Measurements from ENCODE around the gene TRIM59. TPM values are rescaled to one million over a fixed set of nuclear protein-coding genes. Genes with fewer than 3 reads are reported as not detected.

TRIM59 gene
- total and polyA plus RNA-seq, 9 of the 15 experiments (the other 6 are each of a cell fraction or from before 2014, with no cell fraction given), result 16.8 to 101 (median 34.8) TPM

- TF ChIP-seq CGGBP1 (CRISPR knock-in tag; IDR thresholded peaks at IDR 0.05) (no peak), MTA2 (IDR thresholded peaks at IDR 0.05; ENCODE audit: low read depth) (no peak), SIN3B (IDR thresholded peaks at IDR 0.05; ENCODE audit: low read depth) (no peak), MBD2 (IDR thresholded peaks at IDR 0.05; ENCODE audit: borderline replicate concordance, low read depth) (no peak)
- TF ChIP-seq, protein P1, sequence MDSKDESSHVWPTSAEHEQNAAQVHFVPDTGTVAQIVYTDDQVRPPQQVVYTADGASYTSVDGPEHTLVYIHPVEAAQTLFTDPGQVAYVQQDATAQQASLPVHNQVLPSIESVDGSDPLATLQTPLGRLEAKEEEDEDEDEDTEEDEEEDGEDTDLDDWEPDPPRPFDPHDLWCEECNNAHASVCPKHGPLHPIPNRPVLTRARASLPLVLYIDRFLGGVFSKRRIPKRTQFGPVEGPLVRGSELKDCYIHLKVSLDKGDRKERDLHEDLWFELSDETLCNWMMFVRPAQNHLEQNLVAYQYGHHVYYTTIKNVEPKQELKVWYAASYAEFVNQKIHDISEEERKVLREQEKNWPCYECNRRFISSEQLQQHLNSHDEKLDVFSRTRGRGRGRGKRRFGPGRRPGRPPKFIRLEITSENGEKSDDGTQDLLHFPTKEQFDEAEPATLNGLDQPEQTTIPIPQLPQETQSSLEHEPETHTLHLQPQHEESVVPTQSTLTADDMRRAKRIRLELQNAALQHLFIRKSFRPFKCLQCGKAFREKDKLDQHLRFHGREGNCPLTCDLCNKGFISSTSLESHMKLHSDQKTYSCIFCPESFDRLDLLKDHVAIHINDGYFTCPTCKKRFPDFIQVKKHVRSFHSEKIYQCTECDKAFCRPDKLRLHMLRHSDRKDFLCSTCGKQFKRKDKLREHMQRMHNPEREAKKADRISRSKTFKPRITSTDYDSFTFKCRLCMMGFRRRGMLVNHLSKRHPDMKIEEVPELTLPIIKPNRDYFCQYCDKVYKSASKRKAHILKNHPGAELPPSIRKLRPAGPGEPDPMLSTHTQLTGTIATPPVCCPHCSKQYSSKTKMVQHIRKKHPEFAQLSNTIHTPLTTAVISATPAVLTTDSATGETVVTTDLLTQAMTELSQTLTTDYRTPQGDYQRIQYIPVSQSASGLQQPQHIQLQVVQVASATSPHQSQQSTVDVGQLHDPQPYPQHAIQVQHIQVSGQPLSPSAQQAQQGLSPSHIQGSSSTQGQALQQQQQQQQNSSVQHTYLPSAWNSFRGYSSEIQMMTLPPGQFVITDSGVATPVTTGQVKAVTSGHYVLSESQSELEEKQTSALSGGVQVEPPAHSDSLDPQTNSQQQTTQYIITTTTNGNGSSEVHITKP (IDR thresholded peaks at IDR 0.05; ENCODE audit: partially characterized antibody), result peak; percentile 47
Observed at GRCh38 chr3:160398820-160399124, 50.8 kb downstream of the TRIM59 start (continued).

DNA sequence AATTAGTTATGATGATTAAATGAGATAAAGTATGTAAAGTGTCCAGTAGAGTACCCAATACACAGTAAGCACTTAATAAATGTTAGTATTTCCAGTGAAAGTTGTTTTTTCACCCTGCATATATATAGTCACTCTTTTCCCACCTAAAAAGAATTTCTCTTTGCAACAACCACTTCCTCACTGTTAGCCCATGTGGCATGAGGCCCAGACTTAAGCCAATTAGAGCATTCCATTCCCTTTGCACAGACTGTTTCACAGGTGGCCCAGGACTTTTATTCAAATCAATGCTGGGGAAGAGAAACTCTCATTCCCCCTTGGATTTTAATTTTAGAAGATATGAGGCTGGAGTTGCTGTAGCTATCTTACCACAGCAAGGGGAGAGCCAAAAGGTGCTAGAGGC lies 54.3 kb downstream of the TRIM59 start:
- CTCF ChIA-PET (ENCODE audit: low intra/inter-chr PET ratio), result no interaction called here
- Histone ChIP-seq H3K36me3 (ENCODE audit: control insufficient read depth, insufficient read depth, low read length) (no peaks in the 10 kb centered on the region; the same call in 2 of the 3 replicates), H3K4me2 (ENCODE audit: insufficient read depth, low read length) (peak overlapping the region; percentile 22; the same call in 1 of the 2 replicates), H3K27ac (ENCODE audit: extremely low read depth, low read depth, low read length) (peak overlapping the region; percentile 41), H3K9me3 (replicated peaks; ENCODE audit: control insufficient read depth, insufficient read depth, low read depth, low read length) (no peaks in the 10 kb centered on the region), H3K9me1 (ENCODE audit: control insufficient read depth, insufficient read depth, low read length) (no peaks in the 10 kb centered on the region), H2AFZ (ENCODE audit: low read depth, low read length) (peak overlapping the region; percentile 64), H3K4me3 (no peak overlapping the region), H3K27me3 (ENCODE audit: control insufficient read depth in 2 of 2, insufficient read depth in 2 of 2, low read length in 2 of 2) (no peaks in the 10 kb centered on the region), H4K20me1 (replicated peaks; ENCODE audit: control insufficient read depth, insufficient read depth, low read length) (peaks cover 5% of the 10 kb centered on the region; the same call in 1 of the 2 replicates), H3K79me2 (ENCODE audit: control insufficient read depth, insufficient read depth, low read length) (peaks cover 56% of the 10 kb centered on the region), H3K4me1 (replicated peaks in 1 of 2; ENCODE audit: control insufficient read depth in 2 of 2, insufficient read depth in 2 of 2, low read length in 2 of 2) (peaks cover 9 to 33% of the 10 kb centered on the region in 2 experiments; a peak in 4 of 5 replicates), H3K9ac (ENCODE audit: insufficient read depth in 1 of 2, low read depth in 2 of 2, low read length in 2 of 2) (peak overlapping the region in 1 of 2 experiments; percentile 58; a peak in 2 of 4 replicates)
- in situ Hi-C loops (cut with MboI) (no loop called here), intact Hi-C loops (cut with micrococcal nuclease) (no loop called here)
- FAIRE-seq (peak; percentile 6), DNase-seq (ENCODE audit: extremely low read depth in 1 of 4, low spot score in 3 of 4) (peak in 2 of 4 experiments; percentile 26 to 33), ATAC-seq (peak; percentile 3; the same call in 1 of the 3 replicates)
- BruUV-seq (replicated peaks), result no TSS peak
- POLR2A ChIA-PET, result interaction anchor here (0.6 to 0.7 kb wide), 2 partner anchors 55 to 171 kb away, joined by 3 read pairs; partner anchors contain the start of gene TRIM59
- TF ChIP-seq CAMTA2 (CRISPR knock-in tag; conservative IDR thresholded peaks at IDR 0.05), result no peak
- no peak for TF ChIP-seq GTF2F1 (IDR thresholded peaks at IDR 0.05; ENCODE audit: low read depth, low read length)
- no peak for TF ChIP-seq GMEB1 (CRISPR knock-in tag; IDR thresholded peaks at IDR 0.05)
